ENCODE results near the gene RUNX3.

DNA sequence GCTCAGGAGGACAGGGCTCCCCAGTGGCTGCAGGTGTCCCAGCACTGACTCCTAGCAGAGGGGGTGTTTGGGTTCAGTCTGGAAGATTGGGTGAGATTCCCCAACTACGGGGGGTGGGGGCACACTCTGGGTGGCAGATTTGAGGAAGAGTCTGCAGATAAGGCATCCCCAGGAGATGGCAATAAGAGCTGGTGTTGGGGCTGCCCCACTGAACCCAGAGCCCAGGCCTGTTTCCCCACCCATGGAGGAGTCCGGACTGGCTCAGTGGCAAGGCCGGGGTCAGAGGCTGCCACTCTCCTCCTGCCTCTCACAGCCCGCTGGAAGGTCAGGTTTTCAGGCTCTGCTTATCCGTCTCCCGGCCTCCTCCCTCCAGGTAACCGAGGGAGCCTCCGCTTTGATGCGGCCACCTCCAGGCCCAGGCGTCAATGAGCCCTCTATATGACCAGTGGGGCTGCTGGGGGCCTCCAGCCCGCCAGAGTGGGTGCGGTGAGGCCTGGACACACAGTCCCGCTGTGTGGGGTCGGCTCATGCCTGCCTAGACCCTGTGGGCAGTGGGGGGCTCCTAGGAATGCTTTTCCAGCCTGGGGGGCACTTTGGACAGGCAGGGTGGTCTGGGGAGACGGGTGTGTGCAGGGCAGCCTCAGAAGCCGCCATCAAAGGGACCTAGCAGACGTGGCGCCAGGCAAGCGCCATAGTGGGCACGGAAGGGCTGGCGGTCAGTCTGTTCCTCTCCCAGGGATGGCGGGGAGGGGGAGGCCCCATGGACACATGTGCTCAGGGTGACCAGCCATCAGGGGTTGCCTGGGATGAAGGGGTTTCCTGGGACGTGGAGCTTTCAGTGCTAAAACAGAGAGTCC is 28.9 kb upstream of the RUNX3 start:
- TF ChIP-seq, protein P1, sequence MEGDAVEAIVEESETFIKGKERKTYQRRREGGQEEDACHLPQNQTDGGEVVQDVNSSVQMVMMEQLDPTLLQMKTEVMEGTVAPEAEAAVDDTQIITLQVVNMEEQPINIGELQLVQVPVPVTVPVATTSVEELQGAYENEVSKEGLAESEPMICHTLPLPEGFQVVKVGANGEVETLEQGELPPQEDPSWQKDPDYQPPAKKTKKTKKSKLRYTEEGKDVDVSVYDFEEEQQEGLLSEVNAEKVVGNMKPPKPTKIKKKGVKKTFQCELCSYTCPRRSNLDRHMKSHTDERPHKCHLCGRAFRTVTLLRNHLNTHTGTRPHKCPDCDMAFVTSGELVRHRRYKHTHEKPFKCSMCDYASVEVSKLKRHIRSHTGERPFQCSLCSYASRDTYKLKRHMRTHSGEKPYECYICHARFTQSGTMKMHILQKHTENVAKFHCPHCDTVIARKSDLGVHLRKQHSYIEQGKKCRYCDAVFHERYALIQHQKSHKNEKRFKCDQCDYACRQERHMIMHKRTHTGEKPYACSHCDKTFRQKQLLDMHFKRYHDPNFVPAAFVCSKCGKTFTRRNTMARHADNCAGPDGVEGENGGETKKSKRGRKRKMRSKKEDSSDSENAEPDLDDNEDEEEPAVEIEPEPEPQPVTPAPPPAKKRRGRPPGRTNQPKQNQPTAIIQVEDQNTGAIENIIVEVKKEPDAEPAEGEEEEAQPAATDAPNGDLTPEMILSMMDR (conservative IDR thresholded peaks at IDR 0.05 in 1 of 2, IDR thresholded peaks at IDR 0.05 in 1 of 2; ENCODE audit: extremely low read depth in 1 of 2, insufficient read depth in 1 of 2, low read depth in 1 of 2, low read length in 2 of 2), result no peak
- TF ChIP-seq EZH2 (IDR thresholded peaks at IDR 0.05; ENCODE audit: borderline replicate concordance, low read length), result no peak

Measured in mammary epithelial cell (primary cell).